SK-N-MC (cell line): ENCODE data around the gene WDR33.

Experiments
- EZH2 ChIP-seq: fragments of 200-600 bp; sonication (generic); IDR thresholded peaks from one replicate; pipeline ENCODE4 v1.6.1; 2017; ENCODE audit warnings: antibody characterized with exemption
- FOXP2 ChIP-seq: optimal IDR thresholded peaks from 2 replicates; pipeline ENCODE3; 2011; ENCODE audit warnings: mild to moderate bottlenecking, moderate library complexity; ENCODE audit not compliant: insufficient read depth; ENCODE audit errors: extremely low read length, control extremely low read depth
- POLR2AphosphoS5 ChIP-seq: IDR thresholded peaks from 2 replicates; pipeline ENCODE4 v1.6.1; 2012; ENCODE audit warnings: mild to moderate bottlenecking, low read depth, low read length, borderline replicate concordance

GRCh38 chr2:127841466-127842178, 30.7 kb upstream of the WDR33 start:
- TF ChIP-seq POLR2AphosphoS5: no peak
- TF ChIP-seq EZH2: no peak
- no peak for TF ChIP-seq FOXP2
